Measurements from ENCODE around the gene AGAP5. TPM values are rescaled to one million over a fixed set of nuclear protein-coding genes. Genes with fewer than 3 reads are reported as not detected.
A peak's percentile ranks its signal among the peaks of the same experiment; 100 is the strongest.

The AGAP5 gene
- total and polyA plus RNA-seq, 9 of the 15 experiments (the other 6 are each of a cell fraction or from before 2014, with no cell fraction given) = 0.32 to 7.5 (median 5.3) TPM

- TF ChIP-seq NFXL1 (CRISPR knock-in tag; IDR thresholded peaks at IDR 0.05) (peak; percentile 36; the same call in 1 of the 2 replicates), ZNF146 (CRISPR knock-in tag; IDR thresholded peaks at IDR 0.05; ENCODE audit: unreplicated experiment) (no peak), GTF3C2 (IDR thresholded peaks at IDR 0.05; ENCODE audit: borderline replicate concordance, extremely low read depth, insufficient read length) (no peak), NFE2 (IDR thresholded peaks at IDR 0.05; ENCODE audit: low read depth) (no peak; the same call in none of the 2 replicates), ZBTB26 (CRISPR knock-in tag; IDR thresholded peaks at IDR 0.05) (peak; percentile 82), ELF1 (tag; IDR thresholded peaks at IDR 0.05) (peak; percentile 96), ZNF76 (CRISPR knock-in tag; IDR thresholded peaks at IDR 0.05; ENCODE audit: borderline replicate concordance) (peak; percentile 55; the same call in 1 of the 2 replicates), YBX1 (IDR thresholded peaks at IDR 0.05) (no peak), ZNF655 (CRISPR knock-in tag; IDR thresholded peaks at IDR 0.05) (no peak), PTBP1 (IDR thresholded peaks at IDR 0.05; ENCODE audit: low read depth, low read length) (no peak), MAFG (tag; conservative IDR thresholded peaks at IDR 0.05) (peak; percentile 81), ZKSCAN3 (CRISPR knock-in tag; IDR thresholded peaks at IDR 0.05) (no peak), NCOA2 (IDR thresholded peaks at IDR 0.05; ENCODE audit: partially characterized antibody in 2 of 2) (no peak), PHTF2 (CRISPR knock-in tag; IDR thresholded peaks at IDR 0.05) (no peak), BRD9 (IDR thresholded peaks at IDR 0.05; ENCODE audit: low read depth, partially characterized antibody) (peak; percentile 87), SMARCA4 (IDR thresholded peaks at IDR 0.05) (no peak; the same call in 1 of the 2 replicates), ZNF3 (CRISPR knock-in tag; IDR thresholded peaks at IDR 0.05) (no peak), HIVEP1 (CRISPR knock-in tag; IDR thresholded peaks at IDR 0.05) (peak; percentile 68; the same call in 1 of the 2 replicates), KDM4B (IDR thresholded peaks at IDR 0.05; ENCODE audit: borderline replicate concordance in 2 of 2, low read depth in 1 of 2) (peak in 1 of 2 experiments; percentile 95; a peak in 2 of 4 replicates), CHD4 (IDR thresholded peaks at IDR 0.05; ENCODE audit: insufficient read depth, insufficient replicate concordance, low read depth, low read length, poor library complexity, severe bottlenecking) (no peak), PURB (CRISPR knock-in tag; IDR thresholded peaks at IDR 0.05; ENCODE audit: low read depth) (no peak), HMBOX1 (IDR thresholded peaks at IDR 0.05) (no peak; the same call in none of the 2 replicates)
Observed at GRCh38 chr10:73743905-73744663, 46.2 kb upstream of the AGAP5 start, which contains the start of gene SEC24C (continued).
